Mesenteric fat pad (tissue), 1 donor: ENCODE data around the gene SLC49A3. TPM values are rescaled to one million over a fixed set of nuclear protein-coding genes. Genes with fewer than 3 reads are reported as not detected.
"Not testable (repeated sequence)": the region's sequence is repeated elsewhere in the genome, so short reads cannot be mapped to it uniquely, and the experiment has no call there.

Experiments used
- DNase-seq: peaks from one replicate; pipeline ENCODE4 v3.0.0-alpha.2; 2020; ENCODE audit warnings: low spot score
- long read RNA-seq: library from polyadenylated mRNA; unstranded; transcript quantifications from one replicate; pipeline ENCODE4 v2.0.0, GENCODE V29; 2020
- total RNA-seq: library from RNA; stranded (reverse); fragmentation: NEBNext Ultra II Directional; extraction: Animal tissue kit (Norgen Biotek cat#: 25700); gene quantifications from one replicate; pipeline ENCODE4 v1.2.1, GENCODE V29; 2021
- donor health status: DM: yes; HTN: yes; CAD: no.

SLC49A3 gene
- 19.0 TPM for total RNA-seq
- long read RNA-seq, partial matches to known transcripts, result 1 of 5 reads
- long read RNA-seq, other reads (novel, unspliced or antisense), result 3 of 5 reads

DNA sequence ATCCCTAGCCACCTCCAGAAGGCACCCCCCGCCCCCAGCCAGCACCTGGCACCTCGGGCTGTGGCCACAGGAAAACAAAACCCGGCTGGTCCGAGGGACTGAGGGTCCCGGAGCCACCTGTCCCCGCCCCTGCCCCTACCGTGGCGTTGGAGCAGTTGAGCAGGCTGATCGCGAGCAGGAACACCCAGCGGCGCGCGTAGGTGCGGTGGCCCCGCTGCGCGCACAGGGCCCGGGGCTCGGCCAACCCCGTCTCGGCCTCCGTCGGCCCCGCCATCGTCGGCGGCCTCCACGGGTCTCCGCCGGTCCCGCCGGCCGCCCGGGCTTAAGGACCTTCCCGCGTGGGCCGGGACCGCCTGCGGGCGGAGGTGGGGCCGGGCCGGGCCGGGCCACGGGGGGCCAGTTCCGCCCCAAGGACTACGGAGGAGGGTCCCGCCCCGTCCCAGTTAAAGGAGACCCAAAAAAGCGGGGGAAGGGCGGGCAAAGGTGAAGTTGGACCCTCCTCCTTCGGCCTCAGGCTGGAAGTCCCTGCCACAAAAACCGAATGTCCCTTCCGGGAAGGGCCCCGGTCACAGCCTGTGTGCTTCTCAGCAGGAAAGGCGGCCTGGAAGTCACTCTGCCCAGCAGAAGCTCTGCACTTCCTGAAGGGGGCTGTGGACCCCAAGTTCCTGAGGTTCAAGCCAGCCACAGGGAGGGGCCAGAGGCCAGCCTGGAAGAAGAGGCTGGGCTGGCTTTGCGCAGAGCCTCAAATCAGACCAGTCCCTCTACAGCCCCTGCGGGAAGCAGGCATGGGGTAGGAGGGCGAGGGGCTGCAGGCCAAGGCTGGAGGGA lies at the start of gene SLC49A3:
SLC49A3 (minus strand) TSS at position 298 of the 828 bp plus-strand sequence; CDS start at position 274, 24 bp downstream.
- no peak for DNase-seq

DNA sequence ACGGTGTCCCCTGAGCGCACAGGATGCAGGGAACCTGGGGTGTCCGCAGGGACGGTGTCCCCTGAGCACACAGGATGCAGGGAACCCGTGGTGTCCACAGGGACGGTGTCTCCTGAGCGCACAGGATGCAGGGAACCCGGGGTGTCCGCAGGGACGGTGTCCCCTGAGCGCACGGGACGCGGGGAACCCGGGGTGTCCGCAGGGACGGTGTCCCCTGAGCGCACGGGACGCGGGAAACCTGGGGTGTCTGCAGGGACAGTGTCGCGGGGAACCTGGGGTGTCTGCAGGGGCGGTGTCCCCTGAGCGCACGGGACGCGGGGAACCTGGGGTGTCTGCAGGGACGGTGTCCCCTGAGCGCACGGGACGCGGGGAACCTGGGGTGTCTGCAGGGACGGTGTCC lies 47.6 kb upstream of the SLC49A3 start:
- not testable (repeated sequence) for DNase-seq

DNA sequence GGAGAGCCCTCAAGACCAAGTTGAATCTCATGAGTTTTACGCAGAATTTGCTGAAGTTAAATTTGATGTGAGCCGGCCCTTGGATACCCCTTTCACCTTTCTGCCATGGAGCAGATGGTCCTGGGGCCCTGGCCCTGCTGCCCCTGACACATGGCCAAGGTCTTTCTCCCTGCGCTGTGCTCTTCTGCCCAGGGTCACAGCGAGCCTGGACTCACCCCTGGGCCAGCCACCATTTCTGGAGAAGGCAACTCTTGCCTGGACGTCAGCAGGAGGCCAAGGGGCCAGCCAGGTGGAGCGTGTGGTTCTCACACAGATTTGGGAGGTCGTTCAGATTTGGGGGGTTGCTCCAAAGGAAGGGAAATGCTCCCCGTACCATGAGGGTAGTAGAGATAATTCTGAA lies 46.6 kb upstream of the SLC49A3 start:
- DNase-seq, result no peak

DNA sequence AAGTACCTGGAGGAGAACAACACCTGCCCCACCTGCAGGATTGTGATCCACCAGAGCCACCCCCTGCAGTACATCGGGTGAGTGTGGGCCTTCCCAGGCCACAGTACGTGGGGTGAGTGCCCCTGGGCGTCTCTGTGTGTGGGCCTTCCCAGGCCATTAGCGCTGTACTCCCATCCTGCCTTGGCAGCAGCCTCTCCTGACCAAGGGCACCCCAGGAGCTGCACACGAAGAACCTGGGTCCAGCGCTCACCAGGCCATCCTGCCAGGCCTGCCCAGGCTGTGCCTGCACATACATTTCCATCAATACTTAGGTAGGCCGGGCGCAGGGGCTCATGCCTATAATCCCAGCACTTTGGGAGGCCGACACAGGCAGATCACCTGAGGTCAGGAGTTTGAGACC lies 46.0 kb upstream of the SLC49A3 start:
- DNase-seq, result no peak

DNA sequence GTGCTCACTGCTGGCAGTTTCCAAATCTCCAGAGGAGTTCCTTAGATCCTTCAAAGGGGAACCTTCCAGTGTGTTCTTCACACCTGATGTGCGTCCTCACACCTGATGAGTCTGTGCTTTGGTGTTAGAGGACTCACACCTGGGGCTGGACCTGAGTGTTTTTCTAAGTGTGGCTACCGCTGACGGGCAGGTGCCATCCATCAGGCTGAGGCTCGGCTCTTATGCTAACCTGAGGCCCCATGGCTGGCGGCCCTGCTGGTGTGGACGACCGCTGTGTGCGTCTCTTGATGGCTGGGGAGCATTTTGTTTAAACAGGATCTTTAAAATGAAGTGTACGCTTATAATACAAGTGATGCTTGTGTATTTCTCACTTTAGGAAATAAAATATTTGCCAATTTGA lies 45.1 kb upstream of the SLC49A3 start:
- no peak for DNase-seq

DNA sequence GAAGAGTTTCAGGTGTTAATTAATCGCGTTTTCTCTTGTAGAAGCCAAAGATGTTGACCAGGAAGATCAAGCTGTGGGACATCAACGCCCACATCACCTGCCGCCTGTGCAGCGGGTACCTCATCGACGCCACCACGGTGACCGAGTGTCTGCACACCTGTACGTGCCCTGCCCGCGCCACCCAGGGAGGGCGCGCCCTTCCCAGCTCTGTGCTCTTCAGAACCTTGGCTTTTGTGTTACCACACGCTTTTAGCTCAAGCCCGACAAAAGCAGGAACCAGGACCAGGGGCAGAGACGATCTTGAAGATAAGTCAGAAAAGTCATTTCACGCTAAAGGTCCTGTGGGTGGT lies 44.7 kb upstream of the SLC49A3 start:
- DNase-seq, result no peak

DNA sequence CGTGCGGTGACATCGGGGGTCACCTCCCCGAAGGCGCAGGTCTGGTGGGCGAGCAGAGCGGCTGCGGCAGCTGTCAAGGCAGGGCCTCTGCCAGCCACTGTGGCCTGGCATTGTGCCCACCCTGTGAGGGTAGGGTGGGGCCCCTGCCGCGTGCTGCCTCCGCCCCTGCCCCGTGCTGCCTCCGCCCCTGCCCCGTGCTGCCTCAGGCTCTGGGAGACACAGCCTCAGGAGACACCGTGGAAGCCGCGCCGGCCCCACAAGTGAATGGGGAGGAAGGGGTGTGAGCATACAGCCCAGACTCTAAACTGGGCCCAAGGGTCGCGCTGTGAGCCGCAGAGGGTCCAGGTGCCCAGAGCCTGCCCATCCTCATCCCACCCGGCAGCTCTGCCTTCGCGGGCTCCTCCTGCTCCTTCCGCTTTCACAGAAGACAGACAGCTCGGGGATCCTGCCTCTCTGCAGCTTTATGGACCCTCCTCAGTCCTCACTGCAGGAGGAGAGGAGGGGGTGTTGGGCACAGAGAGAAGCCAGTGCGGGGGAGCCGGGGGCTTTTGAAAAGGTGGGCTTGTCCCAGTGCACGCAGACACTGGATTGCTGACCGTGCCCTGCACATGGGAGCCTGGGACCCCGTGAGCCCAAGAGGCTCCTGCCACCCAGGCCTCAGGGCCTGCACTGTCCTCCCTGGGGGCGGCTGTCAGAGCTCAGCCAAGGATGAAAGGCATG lies 44.1 kb upstream of the SLC49A3 start:
- DNase-seq, result no peak

DNA sequence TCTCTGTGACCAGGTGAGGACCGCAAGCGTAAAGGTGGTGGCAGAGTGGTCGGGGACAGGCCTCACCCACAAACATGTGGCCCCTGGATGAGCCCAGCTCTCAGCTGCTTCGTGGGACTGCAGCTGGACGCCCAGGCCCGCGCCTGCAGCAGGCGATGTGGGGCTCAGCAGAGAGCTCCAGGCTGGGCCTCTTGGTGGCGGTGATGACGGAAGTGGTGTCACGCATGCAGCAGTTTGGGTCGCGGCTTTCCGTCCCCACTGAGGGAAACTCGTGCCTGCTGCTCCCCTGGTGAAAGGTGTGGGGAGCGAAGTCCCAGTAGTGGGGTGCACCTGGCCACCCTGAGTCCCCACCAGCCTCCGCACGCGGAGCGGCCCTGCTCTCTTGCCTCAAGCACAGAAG lies 43.5 kb upstream of the SLC49A3 start:
- DNase-seq, result no peak

DNA sequence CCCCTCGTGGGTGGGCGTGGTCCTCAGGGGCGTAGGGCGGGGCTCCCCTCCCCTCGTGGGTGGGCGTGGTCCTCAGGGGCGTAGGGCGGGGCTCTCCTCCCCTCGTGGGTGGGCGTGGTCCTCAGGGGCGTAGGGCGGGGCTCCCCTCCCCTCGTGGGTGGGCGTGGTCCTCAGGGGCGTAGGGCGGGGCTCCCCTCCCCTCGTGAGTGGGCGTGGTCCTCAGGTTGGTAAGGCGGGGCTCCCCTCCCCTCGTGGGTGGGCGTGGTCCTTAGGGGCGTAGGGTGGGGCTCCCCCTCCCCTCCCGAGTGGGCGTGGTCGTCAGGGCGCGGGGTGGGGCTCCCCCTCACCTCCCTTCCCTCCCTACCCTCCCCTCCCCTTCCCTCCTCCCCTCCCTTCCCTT lies 43.0 kb upstream of the SLC49A3 start:
- not testable (repeated sequence) for DNase-seq

DNA sequence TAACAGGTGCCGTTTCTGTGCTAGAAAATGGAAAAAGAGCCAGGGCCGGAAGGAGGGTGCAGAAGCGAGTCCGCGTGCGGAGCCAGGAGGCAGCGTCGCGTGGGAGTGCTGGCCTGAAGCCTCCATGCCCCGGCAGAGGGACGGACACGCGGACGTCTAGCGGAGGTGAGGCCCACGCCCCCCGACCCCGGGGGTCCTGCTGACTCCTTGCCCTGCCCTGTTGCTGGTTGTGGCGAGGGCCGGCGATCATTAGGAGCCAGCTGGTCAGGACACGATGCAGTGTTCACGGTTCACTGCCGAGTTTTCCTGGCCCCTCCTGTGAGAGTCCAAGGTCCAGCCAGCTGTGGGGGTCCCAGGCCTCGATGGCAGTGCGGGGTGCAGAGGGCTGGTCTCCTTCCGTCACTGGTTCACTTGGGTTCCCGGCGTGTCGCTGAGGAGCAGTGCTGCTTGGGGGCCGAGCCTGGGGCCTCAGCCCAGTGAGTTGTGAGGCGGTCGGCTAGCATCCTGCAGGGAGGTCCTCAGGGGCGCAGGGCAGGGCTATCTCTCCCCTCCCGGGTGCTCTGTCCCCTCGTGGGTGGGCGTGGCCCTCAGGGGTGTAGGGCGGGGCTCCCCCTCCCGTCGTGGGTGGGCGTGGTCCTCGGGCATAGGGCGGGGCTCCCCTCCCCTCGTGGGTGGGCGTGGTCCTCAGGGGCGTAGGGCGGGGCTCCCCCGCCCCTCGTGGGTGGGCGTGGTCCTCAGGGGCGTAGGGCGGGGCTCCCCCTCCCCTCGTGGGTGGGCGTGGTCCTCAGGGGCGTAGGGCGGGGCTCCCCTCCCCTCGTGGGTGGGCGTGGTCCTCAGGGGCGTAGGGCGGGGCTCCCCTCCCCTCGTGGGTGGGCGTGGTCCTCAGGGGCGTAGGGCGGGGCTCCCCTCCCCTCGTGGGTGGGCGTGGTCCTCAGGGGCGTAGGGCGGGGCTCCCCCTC lies 42.3 kb upstream of the SLC49A3 start:
- not testable (repeated sequence) for DNase-seq

DNA sequence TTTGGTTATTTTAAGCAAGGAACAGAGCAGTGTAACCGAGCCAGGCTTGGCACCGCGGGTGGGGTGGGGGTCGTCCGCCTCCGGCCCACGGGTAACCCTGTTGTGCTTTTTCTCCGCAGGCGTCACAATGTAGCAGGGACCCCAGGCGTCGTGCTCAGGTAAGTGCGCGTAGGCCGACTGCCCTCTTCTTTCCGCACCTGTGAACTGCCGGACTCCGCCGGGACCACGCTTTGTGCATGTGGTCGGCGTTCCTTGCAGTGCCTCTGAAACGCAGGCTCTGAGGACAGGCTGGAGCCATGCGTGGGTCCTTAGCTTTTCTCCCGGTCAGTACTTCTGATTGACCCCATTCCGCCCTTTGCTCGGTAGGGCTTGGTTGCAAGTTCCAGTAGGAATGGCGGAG lies 41.6 kb upstream of the SLC49A3 start:
- DNase-seq, result no peak

DNA sequence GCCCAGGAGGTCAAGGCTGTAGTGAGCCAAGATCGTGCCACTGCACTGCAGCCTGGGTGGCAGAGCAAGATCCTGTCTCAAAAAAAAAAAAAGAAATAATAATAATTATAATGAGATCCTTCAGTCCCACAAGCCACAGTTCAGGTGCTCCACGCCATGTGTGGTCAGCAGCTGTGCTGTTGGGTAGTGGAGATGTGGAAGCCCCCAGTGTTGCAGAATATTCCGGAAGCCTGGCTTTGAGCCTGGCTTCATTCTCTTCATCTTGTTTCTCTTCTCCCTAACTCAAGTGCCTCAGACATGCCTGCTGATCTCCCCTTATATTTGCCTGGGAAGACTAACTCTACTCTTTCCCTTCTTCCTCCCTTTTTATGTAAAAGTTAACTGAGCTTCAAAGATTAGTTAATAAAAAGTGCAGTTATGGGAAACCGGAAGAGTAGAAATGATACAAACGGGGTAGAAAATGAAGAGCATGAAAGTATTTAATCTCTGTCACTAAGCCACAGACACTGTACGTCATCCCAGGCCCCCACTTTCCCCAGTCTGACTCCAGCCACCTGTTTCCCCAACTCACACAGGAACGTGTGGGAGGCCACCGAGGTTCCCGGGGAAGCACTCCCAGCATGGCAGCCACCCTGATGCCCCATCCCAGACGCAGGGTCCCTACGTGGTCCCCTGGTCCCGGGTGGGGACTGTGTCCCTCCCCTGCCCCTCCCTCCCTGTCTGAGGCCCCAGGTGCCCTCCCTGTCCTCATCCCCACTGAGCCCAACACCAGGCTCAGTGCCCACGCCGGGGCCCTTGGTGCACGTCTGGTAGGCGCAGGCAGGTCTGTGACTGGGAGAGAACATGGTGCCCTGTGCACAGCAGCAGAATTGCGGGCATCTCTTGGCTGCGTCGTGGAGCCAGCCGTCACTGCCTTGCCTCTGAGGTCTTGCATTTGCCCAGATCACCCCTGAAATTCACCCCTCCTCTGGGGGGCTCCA lies 40.7 kb upstream of the SLC49A3 start:
- no peak for DNase-seq

DNA sequence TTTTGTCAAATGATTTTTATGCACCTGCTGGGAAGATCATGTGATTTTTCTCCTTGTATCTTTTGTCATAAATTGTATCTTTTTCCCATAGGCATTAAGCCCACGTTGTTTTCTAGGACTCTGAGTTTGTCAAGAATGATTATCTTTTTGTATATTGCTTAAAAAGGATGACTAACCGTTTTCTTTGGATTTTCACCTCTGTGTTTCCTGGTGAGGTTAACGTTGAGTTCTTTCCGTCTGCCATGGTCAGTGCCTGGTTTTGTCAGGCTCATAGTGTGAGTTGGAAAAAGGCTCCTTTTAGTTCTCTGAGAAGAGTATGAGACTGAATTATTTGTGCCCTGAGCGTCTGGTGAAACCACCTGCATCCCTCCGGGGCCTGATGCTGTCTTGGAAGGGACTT lies 38.6 kb upstream of the SLC49A3 start:
- no peak for DNase-seq

DNA sequence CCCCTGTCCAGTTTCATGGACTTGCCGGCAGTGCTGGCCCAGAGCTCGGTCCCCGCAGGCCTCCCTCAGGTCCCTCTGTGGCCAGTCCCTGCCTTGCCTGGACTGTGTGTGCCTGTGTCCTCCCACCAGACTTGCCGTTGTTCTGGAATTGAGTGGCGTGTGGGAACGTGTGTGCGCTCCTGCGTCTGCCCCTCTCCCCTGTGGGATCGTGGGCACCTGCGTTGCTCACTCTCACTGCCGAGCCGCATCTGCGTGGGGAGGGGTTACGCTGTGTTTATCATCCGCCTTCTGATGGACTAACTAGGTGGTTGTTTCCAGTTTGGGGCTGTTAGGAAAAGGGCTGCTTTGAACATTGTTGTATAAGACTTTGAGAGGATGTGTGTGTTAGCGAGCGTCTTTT lies 37.9 kb upstream of the SLC49A3 start:
- DNase-seq, result no peak

DNA sequence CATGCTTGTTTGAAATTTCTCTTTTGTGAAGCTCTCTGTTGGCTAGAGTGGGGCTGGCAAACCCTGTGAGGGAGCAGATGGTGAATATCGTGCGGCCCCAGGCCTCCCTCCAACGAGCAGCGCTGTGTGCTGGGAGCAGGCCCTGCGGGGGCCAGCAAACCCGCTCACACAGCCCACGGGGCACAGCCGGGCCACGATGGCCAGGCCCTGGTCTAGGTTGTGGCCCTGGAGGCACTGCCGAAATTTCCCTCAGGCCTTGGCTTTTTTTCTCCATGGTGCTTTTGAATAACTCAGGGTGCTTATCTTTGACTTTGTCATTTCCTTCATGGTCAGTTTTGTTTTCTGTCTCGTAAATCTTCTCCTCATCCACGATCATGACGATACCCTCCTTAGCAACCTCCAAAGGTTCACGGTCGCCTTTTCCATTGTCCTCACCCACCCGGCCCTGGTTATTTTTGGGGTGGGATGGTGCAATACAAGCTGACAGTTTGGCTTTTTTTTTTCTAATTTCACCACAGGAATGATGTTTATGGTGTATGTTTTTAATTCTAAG lies 37.4 kb upstream of the SLC49A3 start:
- DNase-seq, result no peak

DNA sequence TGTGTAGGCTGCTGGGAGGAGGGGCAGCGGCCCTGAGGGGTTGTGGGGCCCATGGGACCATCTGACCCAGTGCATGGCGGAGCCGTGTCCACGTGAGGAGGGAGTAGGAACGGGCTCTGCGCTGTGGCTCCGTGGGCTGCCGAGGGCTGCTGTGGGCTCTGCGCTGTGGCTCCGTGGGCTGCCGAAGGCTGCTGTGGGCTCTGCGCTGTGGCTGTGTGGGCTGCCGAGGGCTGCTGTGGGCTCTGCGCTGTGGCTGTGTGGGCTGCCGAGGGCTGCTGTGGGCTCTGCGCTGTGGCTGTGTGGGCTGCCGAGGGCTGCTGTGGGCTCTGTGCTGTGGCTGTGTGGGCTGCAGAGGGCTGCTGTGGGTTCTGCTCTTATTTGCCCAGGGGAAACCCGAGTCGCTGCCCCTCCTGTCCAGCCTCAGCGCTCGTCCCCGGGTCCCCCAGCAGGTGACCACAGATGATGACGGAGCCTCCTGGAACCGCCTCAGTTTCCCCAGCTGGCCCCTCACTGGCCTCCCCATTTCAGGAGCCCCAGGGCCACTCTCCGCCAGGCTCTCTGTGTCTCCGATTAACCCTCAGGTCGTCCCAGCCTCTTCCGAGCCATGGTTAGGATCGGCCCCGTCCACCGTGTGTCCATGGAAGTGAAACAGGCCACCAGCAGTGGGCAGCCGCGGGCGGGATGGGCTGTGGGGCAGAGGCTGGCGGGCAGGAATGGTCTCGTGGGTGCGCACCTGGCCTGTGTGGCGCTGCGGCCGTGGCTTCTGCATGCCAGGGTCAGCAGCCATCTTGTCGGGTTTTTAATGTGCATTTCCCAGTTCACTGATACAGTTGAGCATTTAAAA lies 36.7 kb upstream of the SLC49A3 start:
- no peak for DNase-seq

DNA sequence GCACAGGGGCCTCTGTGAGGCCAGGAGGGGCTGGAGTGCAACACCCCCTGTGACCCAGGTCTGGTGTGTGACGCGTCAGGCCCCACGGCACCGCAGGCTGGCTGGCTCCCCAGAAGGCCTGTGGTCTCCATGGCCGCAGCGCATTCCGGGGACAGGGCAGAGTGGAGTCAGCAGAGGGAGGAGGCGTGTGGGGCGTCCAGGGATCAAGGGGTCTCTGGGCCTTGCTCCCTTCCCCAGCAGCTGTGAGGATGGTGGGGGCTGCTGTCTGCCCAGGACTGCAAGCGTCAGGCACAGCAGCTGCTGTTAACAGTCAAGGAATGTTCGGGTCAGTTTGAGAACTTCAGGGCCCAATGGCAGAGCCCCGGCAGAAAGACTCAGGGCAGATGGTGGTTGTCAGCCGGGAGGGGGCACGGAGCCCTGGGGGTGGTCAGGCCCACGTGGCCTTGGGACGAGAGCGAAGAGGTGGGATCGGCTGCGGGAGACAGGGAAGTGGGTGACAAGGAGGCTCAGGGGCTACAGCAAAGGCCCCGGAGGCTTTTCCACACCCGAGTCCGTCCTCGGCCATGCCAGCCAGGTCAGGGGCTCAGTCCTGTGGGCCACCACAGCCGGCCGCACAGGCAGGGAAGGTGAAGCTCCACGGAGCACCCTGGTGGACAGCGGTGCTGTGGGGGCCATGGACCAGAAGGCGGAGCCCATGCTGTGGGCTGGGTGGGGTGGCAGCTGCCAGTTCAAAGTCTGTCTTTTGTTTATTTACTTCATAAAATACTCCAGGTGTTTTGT lies 35.0 kb upstream of the SLC49A3 start:
- DNase-seq, result no peak

DNA sequence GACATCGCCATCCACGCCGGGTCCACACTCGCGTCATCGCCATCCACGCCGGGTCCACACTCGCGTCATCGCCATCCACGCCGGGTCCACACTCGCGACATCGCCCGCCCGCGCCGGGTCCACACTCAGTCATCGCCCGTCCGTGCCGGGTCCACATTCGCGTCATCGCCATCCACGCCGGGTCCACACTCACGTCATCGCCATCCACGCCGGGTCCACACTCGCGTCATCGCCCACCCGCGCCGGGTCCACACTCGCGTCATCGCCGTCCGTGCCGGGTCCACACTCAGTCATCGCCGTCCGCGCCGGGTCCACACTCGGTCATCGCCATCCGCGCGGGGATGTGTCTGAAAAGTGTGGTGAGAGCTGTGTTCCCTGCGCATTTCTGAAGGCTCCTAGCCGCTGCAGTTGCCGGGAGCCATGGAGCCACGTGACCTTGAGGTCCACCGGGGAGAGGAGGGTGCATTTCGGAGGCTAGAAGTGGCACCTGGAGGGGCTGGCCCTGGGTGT lies 34.0 kb upstream of the SLC49A3 start:
- no peak for DNase-seq
